ENCODE measurements around the gene PQBP1. TPM values are rescaled to one million over a fixed set of nuclear protein-coding genes. Genes with fewer than 3 reads are reported as not detected.

PQBP1 gene
- total and polyA plus RNA-seq, 2 of the 13 experiments (the other 11 are each of a cell fraction or from before 2014, with no cell fraction given): 58.1 to 80.9 TPM

GRCh38 chrX:48910926-48911411 is 13.2 kb downstream of the PQBP1 start:
- Histone ChIP-seq H3K27me3 (ENCODE audit: control insufficient read depth in 1 of 2, insufficient read depth in 2 of 2, low read length in 2 of 2) (no peaks in the 10 kb centered on the region; a peak in 1 of 5 replicates), H3K36me3 (replicated peaks in 1 of 2; ENCODE audit: control insufficient read depth in 1 of 2, insufficient read depth in 2 of 2, low read length in 2 of 2) (peaks cover 2 to 17% of the 10 kb centered on the region in 2 experiments; a peak in 2 of 5 replicates), H3K9ac (ENCODE audit: insufficient read depth, low read depth, low read length) (peak overlapping the region; percentile 83), H3K4me1 (ENCODE audit: insufficient read depth, low read length) (peaks cover 28% of the 10 kb centered on the region), H3K27ac (ENCODE audit: extremely low read length, insufficient read depth, low read length) (peak overlapping the region; percentile 81), H3K79me2 (ENCODE audit: insufficient read depth, low read length) (peaks cover 17% of the 10 kb centered on the region), H3K9me3 (ENCODE audit: low read length) (no peaks in the 10 kb centered on the region), H2AFZ (ENCODE audit: low read length) (no peak overlapping the region), H4K20me1 (ENCODE audit: insufficient read depth, low read length) (no peaks in the 10 kb centered on the region), H3K4me2 (ENCODE audit: low read depth, low read length) (peak overlapping the region; percentile 81), H3K4me3 (replicated peaks in 1 of 3; ENCODE audit: insufficient read depth in 1 of 3, low read depth in 2 of 3, low read length in 3 of 3) (peak overlapping the region; percentile 79 to 82 (median 81))
- FAIRE-seq (no peak), DNase-seq (ENCODE audit: low spot score) (no peak), ATAC-seq (no peak)
- POLR2A ChIA-PET: interaction anchor here (1.2 to 3.1 kb wide), 4 partner anchors 14 to 109 kb away, joined by 4 to 42 read pairs (median 5); partner anchors contain the start of genes HDAC6, PQBP1 and TIMM17B
- WGBS (ENCODE audit: low lambda C conversion rate): 0% methylated on average over 6 of the region's 12 CpGs
- in situ Hi-C loops (cut with HindIII; ENCODE audit: extremely low pct_ligation_motif_present, low pct_unique_long_range_greater_than_20kb) (no loop called here), intact Hi-C loops (cut with micrococcal nuclease; ENCODE audit: unreplicated experiment) (loop anchor here (10.0 kb wide), 1 partner anchor 146 kb away; the partner anchor contains the start of gene GLOD5)
- no TSS peak for BruUV-seq (replicated peaks)
- TF ChIP-seq PRDM10 (CRISPR knock-in tag; IDR thresholded peaks at IDR 0.05; ENCODE audit: low read depth) (peak; percentile 81), FOXO4 (CRISPR knock-in tag; conservative IDR thresholded peaks at IDR 0.05) (no peak)
- CTCF ChIA-PET (ENCODE audit: low intra/inter-chr PET ratio, low total read pairs): no interaction called here
